Renal cortex interstitium (tissue), 11 donors: ENCODE data around the gene GLRX. TPM values are rescaled to one million over a fixed set of nuclear protein-coding genes. Genes with fewer than 3 reads are reported as not detected.
A peak's percentile ranks its signal among the peaks of the same experiment; 100 is the strongest.
"Not testable (repeated sequence)": the region's sequence is repeated elsewhere in the genome, so short reads cannot be mapped to it uniquely, and the experiment has no call there.

Source experiments
- DNase-seq, 11 donors: peaks; one replicate each; pipeline ENCODE4 v3.0.0-alpha.2; 2013; ENCODE audit warnings: low read depth in 9 of 11, low spot score in 4 of 11; ENCODE audit errors: extremely low read depth in 1 of 11
- polyA plus RNA-seq, 3 donors: library from polyadenylated mRNA; unstranded; fragments of 120-200 nt; gene quantifications; one replicate each; pipeline ENCODE4 v1.2.1, GENCODE V29; 2013; ENCODE audit not compliant: insufficient read length in 3 of 3

Gene GLRX
- polyA plus RNA-seq, 3 donors, result 63.7 to 67.4 (median 65.9) TPM

GRCh38 chr5:95838556-95838955 lies 16.0 kb upstream of the GLRX start:
- DNase-seq, result no peak

GRCh38 chr5:95838001-95838520 lies 15.5 kb upstream of the GLRX start:
- DNase-seq, result no peak

GRCh38 chr5:95837492-95837891 lies 15.0 kb upstream of the GLRX start:
- no peak for DNase-seq

- not testable (repeated sequence) for DNase-seq
These were observed 14.4 kb upstream of the GLRX start for GRCh38 chr5:95836971-95837370.

- no peak for DNase-seq
These were observed 14.0 kb upstream of the GLRX start for GRCh38 chr5:95836544-95836943.

GRCh38 chr5:95835682-95836385 lies 13.3 kb upstream of the GLRX start:
- DNase-seq, result no peak

GRCh38 chr5:95832664-95833063 lies 10.1 kb upstream of the GLRX start:
- no peak for DNase-seq

- no peak for DNase-seq
These were observed 7.7 kb upstream of the GLRX start for GRCh38 chr5:95830226-95830625.

- no peak for DNase-seq
These were observed 5.3 kb upstream of the GLRX start for GRCh38 chr5:95827892-95828246.

- DNase-seq, result no peak
These were observed 4.7 kb upstream of the GLRX start for GRCh38 chr5:95826949-95827891.

- no peak for DNase-seq
These were observed 3.0 kb upstream of the GLRX start for GRCh38 chr5:95825495-95825894.

- DNase-seq, result no peak
These were observed 2.2 kb upstream of the GLRX start for GRCh38 chr5:95824747-95825146.

- no peak for DNase-seq
These were observed 1.4 kb upstream of the GLRX start for GRCh38 chr5:95823738-95824609.

GRCh38 chr5:95823218-95823737 lies 752 bp upstream of the GLRX start:
- no peak for DNase-seq

GRCh38 chr5:95822043-95822541 lies 434 bp downstream of the GLRX start:
- DNase-seq, result peak in 3 of 11 donors; percentile 40 to 51 (median 51)

GRCh38 chr5:95821110-95822021 lies 1.2 kb downstream of the GLRX start:
- no peak for DNase-seq

GRCh38 chr5:95818181-95819147 lies 4.1 kb downstream of the GLRX start:
- no peak for DNase-seq
